OCI-LY1 (cell line): ENCODE data around the gene GJB4.

ENCODE experiments used
- H2AFZ ChIP-seq: fragments of 200-600 bp; sonication (generic), shearing (Covaris generic); 2 replicates; pipeline ENCODE4 v1.6.0; 2014; ENCODE audit warnings: antibody characterized with exemption, mild to moderate bottlenecking, low read length
- H3F3A ChIP-seq: fragments of 200-600 bp; sonication (generic), shearing (Covaris generic); 2 replicates; pipeline ENCODE4 v1.6.0; 2014; ENCODE audit warnings: mild to moderate bottlenecking, antibody characterized with exemption, low read length, moderate library complexity; ENCODE audit not compliant: insufficient read depth
- H3K27ac ChIP-seq: fragments of 200-600 bp; sonication (generic); 2 replicates; pipeline ENCODE4 v1.5.1; 2014; ENCODE audit warnings: low read length, mixed run types, mild to moderate bottlenecking, low read depth; ENCODE audit not compliant: poor library complexity, severe bottlenecking
- H3K27me3 ChIP-seq: fragments of 200-600 bp; sonication (generic); 2 replicates; pipeline ENCODE4 v1.6.0; 2014; ENCODE audit warnings: antibody characterized with exemption, mild to moderate bottlenecking, low read length, moderate library complexity; ENCODE audit not compliant: insufficient read depth
- H3K36me3 ChIP-seq: fragments of 200-600 bp; sonication (generic); 2 replicates; pipeline ENCODE4 v1.6.1; 2014; ENCODE audit warnings: mild to moderate bottlenecking, antibody characterized with exemption, low read length, moderate library complexity, mixed read lengths; ENCODE audit not compliant: insufficient read depth
- H3K4me1 ChIP-seq: fragments of 200-600 bp; sonication (generic); 2 replicates; pipeline ENCODE4 v1.5.1; 2014; ENCODE audit warnings: mild to moderate bottlenecking, low read length, moderate library complexity; ENCODE audit not compliant: insufficient read depth, severe bottlenecking
- H3K4me2 ChIP-seq: fragments of 200-600 bp; sonication (generic), shearing (Covaris generic); 2 replicates; pipeline ENCODE4 v1.6.1; 2014; ENCODE audit warnings: low read length
- H3K4me3 ChIP-seq: fragments of 200-600 bp; sonication (generic); 2 replicates; pipeline ENCODE4 v1.5.1; 2014; ENCODE audit warnings: low read length, low read depth, mild to moderate bottlenecking, mixed read lengths; ENCODE audit not compliant: poor library complexity, severe bottlenecking
- H3K79me2 ChIP-seq: fragments of 200-600 bp; shearing (Covaris generic); 2 replicates; pipeline ENCODE4 v1.6.1; 2016; ENCODE audit warnings: mixed run types, low read length, mixed read lengths; ENCODE audit not compliant: insufficient read depth
- H3K9ac ChIP-seq: fragments of 200-600 bp; sonication (generic), shearing (Covaris generic); 2 replicates; pipeline ENCODE4 v1.6.1; 2014; ENCODE audit warnings: mild to moderate bottlenecking, low read length, mixed read lengths
- H3K9me2 ChIP-seq: fragments of 200-600 bp; sonication (generic), shearing (Covaris generic); 2 replicates; pipeline ENCODE4 v1.6.1; 2014; ENCODE audit warnings: low read depth, mild to moderate bottlenecking, low read length, mixed read lengths
- H3K9me3 ChIP-seq: fragments of 200-600 bp; shearing (Covaris generic); 2 replicates; pipeline ENCODE4 v1.6.1; 2014; ENCODE audit warnings: low read length, mixed read lengths
- H4K20me1 ChIP-seq: fragments of 200-600 bp; sonication (generic), shearing (Covaris generic); 2 replicates; pipeline ENCODE4 v1.6.0; 2016; ENCODE audit warnings: mild to moderate bottlenecking, low read length; ENCODE audit not compliant: insufficient read depth
- EZH2 ChIP-seq: fragments of 200-600 bp; sonication (generic), shearing (Covaris generic); IDR thresholded peaks from 2 replicates; pipeline ENCODE4 v1.8.0; 2017; ENCODE audit warnings: borderline replicate concordance, mixed run types, mild to moderate bottlenecking, antibody characterized with exemption, low read length, moderate library complexity, mixed read lengths
- TF ChIP-seq, protein P1 (sequence below): fragments of 200-600 bp; sonication (generic), shearing (Covaris generic); IDR thresholded peaks from 2 replicates; pipeline ENCODE4 v1.5.1; 2017; ENCODE audit warnings: mild to moderate bottlenecking, antibody characterized with exemption, low read length, moderate library complexity, mixed read lengths

The GJB4 gene

GRCh38 chr1:34750610-34751009 is 8.9 kb upstream of the GJB4 start:
- Histone ChIP-seq H3K9me2 (no peaks in the 10 kb centered on the region), H3K4me1 (no peaks in the 10 kb centered on the region), H4K20me1 (no peaks in the 10 kb centered on the region), H3F3A (no peaks in the 10 kb centered on the region), H3K9ac (no peak overlapping the region), H3K27me3 (no peaks in the 10 kb centered on the region), H3K27ac (no peak overlapping the region), H3K4me3 (no peak overlapping the region), H3K9me3 (no peaks in the 10 kb centered on the region), H3K79me2 (no peaks in the 10 kb centered on the region), H2AFZ (no peak overlapping the region), H3K4me2 (no peak overlapping the region), H3K36me3 (no peaks in the 10 kb centered on the region)
- TF ChIP-seq, protein P1, sequence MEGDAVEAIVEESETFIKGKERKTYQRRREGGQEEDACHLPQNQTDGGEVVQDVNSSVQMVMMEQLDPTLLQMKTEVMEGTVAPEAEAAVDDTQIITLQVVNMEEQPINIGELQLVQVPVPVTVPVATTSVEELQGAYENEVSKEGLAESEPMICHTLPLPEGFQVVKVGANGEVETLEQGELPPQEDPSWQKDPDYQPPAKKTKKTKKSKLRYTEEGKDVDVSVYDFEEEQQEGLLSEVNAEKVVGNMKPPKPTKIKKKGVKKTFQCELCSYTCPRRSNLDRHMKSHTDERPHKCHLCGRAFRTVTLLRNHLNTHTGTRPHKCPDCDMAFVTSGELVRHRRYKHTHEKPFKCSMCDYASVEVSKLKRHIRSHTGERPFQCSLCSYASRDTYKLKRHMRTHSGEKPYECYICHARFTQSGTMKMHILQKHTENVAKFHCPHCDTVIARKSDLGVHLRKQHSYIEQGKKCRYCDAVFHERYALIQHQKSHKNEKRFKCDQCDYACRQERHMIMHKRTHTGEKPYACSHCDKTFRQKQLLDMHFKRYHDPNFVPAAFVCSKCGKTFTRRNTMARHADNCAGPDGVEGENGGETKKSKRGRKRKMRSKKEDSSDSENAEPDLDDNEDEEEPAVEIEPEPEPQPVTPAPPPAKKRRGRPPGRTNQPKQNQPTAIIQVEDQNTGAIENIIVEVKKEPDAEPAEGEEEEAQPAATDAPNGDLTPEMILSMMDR = no peak
- no peak for TF ChIP-seq EZH2

DNA sequence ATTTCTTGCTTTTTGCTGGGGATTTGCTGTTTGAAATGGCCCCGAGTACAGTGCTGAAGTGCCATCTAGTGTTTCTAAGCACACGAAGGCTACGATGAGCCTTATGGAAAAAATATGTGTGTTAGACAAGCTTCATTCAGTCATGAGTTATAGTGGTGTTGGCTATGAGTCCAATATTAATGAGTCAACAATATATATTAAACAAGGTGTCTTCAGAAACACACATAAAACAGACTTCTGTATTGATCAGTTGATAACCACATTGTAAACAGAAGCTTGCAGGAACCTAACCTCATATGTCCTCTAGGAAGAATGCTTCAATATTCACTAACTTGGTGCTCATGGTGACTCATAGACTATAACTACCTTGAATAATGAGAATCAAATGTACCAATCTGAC is 6.4 kb upstream of the GJB4 start:
- TF ChIP-seq EZH2 = no peak
- TF ChIP-seq, protein P1 = no peak

GRCh38 chr1:34754964-34755637 is 4.4 kb upstream of the GJB4 start, which contains the start of gene GJB5:
Gene GJB5 (plus strand): TSS chr1:34755047. CDS start chr1:34757331, 2,284 bp downstream.
- H3K9me3 ChIP-seq = no peaks in the 10 kb centered on the region
- no peak within 1 kb of the TSS for H2AFZ ChIP-seq
- TF ChIP-seq, protein P1 = no peak
- no peak for TF ChIP-seq EZH2
- H3K9ac ChIP-seq = no peak within 1 kb of the TSS
- H3K27me3 ChIP-seq = no peaks in the 10 kb centered on the region; the same call in 1 of the 2 replicates
- H3K79me2 ChIP-seq = no peaks in the 10 kb centered on the region
- no peak within 1 kb of the TSS for H3K27ac ChIP-seq
- no peaks in the 10 kb centered on the region for H4K20me1 ChIP-seq
- no peaks in the 10 kb centered on the region for H3F3A ChIP-seq
- no peaks in the 10 kb centered on the region for H3K36me3 ChIP-seq
- no peaks in the 10 kb centered on the region for H3K4me1 ChIP-seq
- H3K4me2 ChIP-seq = no peak within 1 kb of the TSS
- H3K4me3 ChIP-seq = no peak within 1 kb of the TSS
- H3K9me2 ChIP-seq = no peaks in the 10 kb centered on the region

More for the DNA sequence above, 6.4 kb upstream of the GJB4 start:
- H3K9me2 ChIP-seq = no peaks in the 10 kb centered on the region
- no peaks in the 10 kb centered on the region for H3K36me3 ChIP-seq
- no peaks in the 10 kb centered on the region for H3F3A ChIP-seq
- no peaks in the 10 kb centered on the region for H4K20me1 ChIP-seq
- H3K4me3 ChIP-seq = no peak overlapping the region
- H3K79me2 ChIP-seq = no peaks in the 10 kb centered on the region
- H3K27ac ChIP-seq = no peak overlapping the region
- H3K9ac ChIP-seq = no peak overlapping the region
- H2AFZ ChIP-seq = no peak overlapping the region
- H3K4me1 ChIP-seq = no peaks in the 10 kb centered on the region
- H3K27me3 ChIP-seq = no peaks in the 10 kb centered on the region; the same call in 1 of the 2 replicates
- no peak overlapping the region for H3K4me2 ChIP-seq
- H3K9me3 ChIP-seq = no peaks in the 10 kb centered on the region
